ENCODE measurements around the gene PDIA6.
"Not testable (repeated sequence)": the region's sequence is repeated elsewhere in the genome, so short reads cannot be mapped to it uniquely, and the experiment has no call there.

Gene PDIA6

GRCh38 chr2:10780821-10781220, 31.8 kb downstream of the PDIA6 start:
- not testable (repeated sequence) for DNase-seq (ENCODE audit: low read depth)

- DNase-seq (ENCODE audit: low read depth) = no peak
These were observed 32.1 kb downstream of the PDIA6 start for GRCh38 chr2:10780491-10780820.

- no peak for DNase-seq (ENCODE audit: low read depth)
These were observed 32.7 kb downstream of the PDIA6 start for GRCh38 chr2:10779776-10780490.

GRCh38 chr2:10778724-10779115, 33.9 kb downstream of the PDIA6 start:
- DNase-seq (ENCODE audit: low read depth) = no peak

- no peak for DNase-seq (ENCODE audit: low read depth)
These were observed 34.5 kb downstream of the PDIA6 start for GRCh38 chr2:10777842-10778723.

GRCh38 chr2:10777111-10777841, 35.3 kb downstream of the PDIA6 start:
- DNase-seq (ENCODE audit: low read depth) = no peak

GRCh38 chr2:10776231-10776977, 36.2 kb downstream of the PDIA6 start:
- DNase-seq (ENCODE audit: low read depth) = no peak

GRCh38 chr2:10775831-10776230, 36.8 kb downstream of the PDIA6 start:
- DNase-seq (ENCODE audit: low read depth) = no peak

- no peak for DNase-seq (ENCODE audit: low read depth)
These were observed 37.4 kb downstream of the PDIA6 start for GRCh38 chr2:10775021-10775780.

GRCh38 chr2:10774394-10774793, 38.2 kb downstream of the PDIA6 start:
- no peak for DNase-seq (ENCODE audit: low read depth)

- no peak for DNase-seq (ENCODE audit: low read depth)
These were observed 38.7 kb downstream of the PDIA6 start for GRCh38 chr2:10773821-10774341.

- no peak for DNase-seq (ENCODE audit: low read depth)
These were observed 39.7 kb downstream of the PDIA6 start for GRCh38 chr2:10772868-10773215.

GRCh38 chr2:10772201-10772867, 40.3 kb downstream of the PDIA6 start:
- no peak for DNase-seq (ENCODE audit: low read depth)

- DNase-seq (ENCODE audit: low read depth) = no peak
These were observed 40.8 kb downstream of the PDIA6 start for GRCh38 chr2:10771786-10772185.

GRCh38 chr2:10770956-10771750, 41.4 kb downstream of the PDIA6 start:
- DNase-seq (ENCODE audit: low read depth) = no peak

- no peak for DNase-seq (ENCODE audit: low read depth)
These were observed 44.5 kb downstream of the PDIA6 start for GRCh38 chr2:10768063-10768507.

- DNase-seq (ENCODE audit: low read depth) = no peak
These were observed 46.7 kb downstream of the PDIA6 start for GRCh38 chr2:10765914-10766313.

- DNase-seq (ENCODE audit: low read depth) = no peak
These were observed 47.1 kb downstream of the PDIA6 start for GRCh38 chr2:10765461-10765860.

- DNase-seq (ENCODE audit: low read depth) = no peak
These were observed 47.7 kb downstream of the PDIA6 start for GRCh38 chr2:10764896-10765295.
